GM18511 (cell line): ENCODE measurements around the gene SPIN2A.
A peak's percentile ranks its signal among the peaks of the same experiment; 100 is the strongest.
"Not testable (repeated sequence)": the region's sequence is repeated elsewhere in the genome, so short reads cannot be mapped to it uniquely, and the experiment has no call there.

ENCODE experiments used
- ATAC-seq: cut with Tn5 transposase; IDR thresholded peaks from one replicate; pipeline ENCODE4 v1.9.1; 2021; ENCODE audit warnings: mild to moderate bottlenecking, moderate library complexity; ENCODE audit not compliant: unreplicated experiment

SPIN2A gene

GRCh38 chrX:57137073-57137472 lies at the start of gene SPIN2A:
SPIN2A (minus strand) TSS chrX:57137397; CDS start chrX:57136597, 800 bp downstream.
- not testable (repeated sequence) for ATAC-seq

DNA sequence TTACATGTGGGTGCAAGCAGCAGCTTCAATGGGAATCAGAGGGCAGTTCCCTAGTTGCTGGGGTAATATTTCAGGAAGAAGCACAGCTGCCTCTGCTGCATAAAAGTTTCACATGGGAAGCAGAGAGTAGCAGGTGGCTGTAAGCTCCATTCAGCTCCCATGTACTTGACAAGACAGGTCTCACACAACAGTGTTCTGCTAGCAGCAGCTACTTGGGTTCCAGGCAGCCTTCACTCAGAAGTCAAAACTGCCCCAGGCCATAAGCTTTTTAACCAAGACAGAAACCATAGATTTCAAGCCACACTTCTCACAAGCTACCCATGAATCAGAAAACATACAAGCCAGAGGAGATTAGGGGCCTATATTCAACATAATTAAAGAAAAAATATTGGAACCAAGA lies 41.4 kb upstream of the SPIN2A start:
- no peak for ATAC-seq

DNA sequence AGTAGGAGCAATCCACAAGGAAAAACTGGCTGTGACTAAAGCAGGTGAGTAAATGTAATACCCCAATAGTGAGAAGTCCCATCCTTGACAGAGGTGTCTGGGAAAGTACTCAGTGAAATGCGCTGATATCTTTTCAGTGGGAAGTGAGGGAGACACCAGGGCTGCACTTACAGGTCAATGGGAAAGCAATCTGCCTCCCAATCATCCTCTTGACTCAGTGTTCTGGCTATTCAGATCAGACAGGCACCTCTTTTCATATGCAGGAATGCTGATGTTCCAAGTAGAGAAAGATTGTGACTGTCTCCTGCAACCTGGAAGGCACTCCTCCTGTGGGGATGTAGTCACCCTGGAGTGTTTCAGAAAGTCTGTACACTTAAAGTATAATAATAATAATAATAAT lies 39.9 kb upstream of the SPIN2A start:
- ATAC-seq, result no peak

GRCh38 chrX:57172544-57172943 lies 35.3 kb upstream of the SPIN2A start:
- peak; percentile 70 for ATAC-seq

DNA sequence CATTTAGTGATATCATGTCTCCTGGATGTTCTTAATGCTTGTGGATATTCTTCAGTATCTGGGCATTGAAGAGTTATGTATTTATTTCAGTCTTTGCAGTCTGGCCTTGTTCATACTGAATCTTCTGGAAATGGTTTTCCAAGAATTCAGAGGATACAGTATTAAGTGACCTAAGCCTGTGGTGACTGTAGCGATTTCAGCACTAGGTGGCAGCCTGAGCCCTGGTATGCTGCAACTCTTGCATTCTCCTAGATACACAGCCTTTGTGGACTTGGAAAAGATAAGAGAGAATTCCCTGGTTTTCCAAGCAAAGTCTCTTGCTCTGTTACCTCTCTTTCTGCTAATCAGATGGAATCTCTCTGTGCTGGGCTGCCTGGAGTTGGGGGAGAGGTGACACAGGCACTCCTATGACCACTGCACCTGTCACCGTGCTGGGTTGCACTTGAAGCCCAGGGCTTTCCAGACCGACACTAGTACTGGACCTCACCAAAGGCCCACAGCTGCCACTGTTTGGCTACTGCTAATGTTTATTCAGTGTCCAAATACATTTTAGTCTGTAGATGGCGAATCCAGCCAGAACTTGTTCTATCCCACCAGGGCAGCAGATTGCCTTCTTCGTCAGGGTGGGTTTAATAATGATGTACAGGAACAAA lies 19.3 kb upstream of the SPIN2A start:
- ATAC-seq, result no peak

DNA sequence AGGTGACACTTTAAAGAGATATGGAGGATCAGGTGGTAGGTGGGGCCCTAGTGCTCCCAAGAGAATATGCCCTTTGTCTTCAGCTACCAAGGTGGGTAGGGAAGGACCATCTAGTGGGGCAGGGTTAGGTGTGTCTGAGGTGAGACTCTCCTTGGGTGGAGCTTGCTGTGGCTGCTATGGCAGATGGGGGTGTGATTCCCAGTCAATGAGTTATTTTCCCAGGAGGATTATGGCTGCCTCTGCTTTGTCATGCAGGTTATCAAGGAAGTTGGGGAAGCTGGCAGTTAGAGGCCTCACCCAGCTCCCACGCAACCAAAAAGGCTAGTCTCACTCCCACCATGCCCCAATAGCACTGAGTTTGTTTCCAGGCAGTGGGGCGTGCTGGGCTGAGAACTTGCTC lies 18.0 kb upstream of the SPIN2A start:
- ATAC-seq, result no peak

GRCh38 chrX:57152222-57152621 lies 15.0 kb upstream of the SPIN2A start:
- ATAC-seq, result not testable (repeated sequence)

- no peak for ATAC-seq
These were observed 1.5 kb upstream of the SPIN2A start for GRCh38 chrX:57138674-57139073.

DNA sequence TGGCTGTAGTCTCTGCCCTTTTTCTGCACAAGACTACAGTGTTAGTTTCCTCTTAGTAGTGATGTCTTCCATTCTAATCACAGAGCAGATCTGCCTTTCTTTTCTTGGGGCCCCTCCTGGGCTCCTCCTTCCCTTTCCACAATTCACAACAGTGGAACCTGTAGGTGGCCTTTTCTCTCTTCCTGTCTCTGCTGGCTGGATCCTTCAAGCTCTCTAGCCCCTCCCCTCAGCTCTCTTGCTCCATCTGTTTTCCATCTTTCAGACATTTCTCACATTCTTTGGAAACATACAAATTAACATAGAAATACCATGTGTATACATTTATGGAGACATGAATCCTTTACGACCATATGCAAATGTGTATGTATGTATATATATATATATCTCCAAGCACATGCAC lies 304 bp upstream of the SPIN2A start:
- ATAC-seq, result no peak

DNA sequence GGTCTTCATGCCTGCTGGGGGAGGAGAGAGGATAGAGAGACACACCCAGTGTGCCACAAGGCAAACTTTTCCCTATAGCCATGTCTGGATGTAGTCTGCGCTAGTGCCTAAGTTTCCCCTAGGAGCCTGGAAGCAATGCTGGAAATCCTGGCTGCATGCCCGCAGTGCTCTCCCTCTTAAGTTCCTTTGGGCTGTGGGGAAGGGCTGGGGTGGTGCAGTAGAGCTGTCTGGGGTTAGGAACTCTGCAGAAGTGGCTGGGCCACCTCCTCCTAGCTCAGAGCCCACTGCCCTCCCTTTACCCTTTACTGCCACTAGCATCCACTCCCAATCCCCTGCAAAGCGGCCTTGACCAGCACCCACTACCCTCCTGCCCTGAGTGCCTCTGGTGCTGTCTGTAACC lies 608 bp downstream of the SPIN2A start:
- not testable (repeated sequence) for ATAC-seq

GRCh38 chrX:57135287-57135686 lies 1.9 kb downstream of the SPIN2A start:
- no peak for ATAC-seq

DNA sequence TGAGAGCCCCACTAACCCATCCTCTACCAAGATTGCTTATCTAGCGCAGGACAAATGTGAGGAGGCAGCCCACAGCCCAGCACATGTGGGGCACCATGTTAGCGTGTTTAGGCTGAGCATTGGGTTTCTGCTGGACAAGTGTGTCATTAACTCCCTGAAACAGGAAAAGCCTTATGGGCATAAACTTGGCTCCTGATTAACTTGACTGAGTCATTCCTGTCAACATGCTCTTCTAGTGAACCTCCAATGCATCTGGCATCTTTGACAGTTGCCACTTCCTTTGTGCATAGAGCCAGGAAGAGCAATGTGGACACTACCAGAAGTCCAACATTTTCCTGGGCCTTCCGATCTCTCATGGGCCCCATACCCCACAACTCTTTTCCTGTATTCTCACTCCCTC lies 2.5 kb downstream of the SPIN2A start:
- no peak for ATAC-seq

DNA sequence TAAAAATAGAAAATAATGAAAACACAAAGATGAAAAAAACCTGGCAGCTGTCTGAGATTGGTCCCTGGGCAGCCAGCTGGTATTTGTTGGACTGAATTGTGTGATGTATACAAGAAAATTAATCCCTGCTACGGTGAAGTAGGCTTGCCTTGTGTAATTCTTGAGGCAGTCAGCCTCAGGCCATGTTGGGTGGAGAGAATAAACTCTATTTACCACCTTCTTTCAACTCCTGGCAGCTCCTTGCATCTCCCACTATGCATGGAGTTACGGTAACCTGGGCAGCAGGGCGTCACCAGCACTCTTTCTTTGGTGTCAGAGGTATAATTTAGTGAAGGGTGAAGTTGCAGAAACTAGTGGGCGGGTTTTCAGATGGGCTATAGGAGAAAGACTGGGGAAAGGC lies 3.5 kb downstream of the SPIN2A start:
- no peak for ATAC-seq

DNA sequence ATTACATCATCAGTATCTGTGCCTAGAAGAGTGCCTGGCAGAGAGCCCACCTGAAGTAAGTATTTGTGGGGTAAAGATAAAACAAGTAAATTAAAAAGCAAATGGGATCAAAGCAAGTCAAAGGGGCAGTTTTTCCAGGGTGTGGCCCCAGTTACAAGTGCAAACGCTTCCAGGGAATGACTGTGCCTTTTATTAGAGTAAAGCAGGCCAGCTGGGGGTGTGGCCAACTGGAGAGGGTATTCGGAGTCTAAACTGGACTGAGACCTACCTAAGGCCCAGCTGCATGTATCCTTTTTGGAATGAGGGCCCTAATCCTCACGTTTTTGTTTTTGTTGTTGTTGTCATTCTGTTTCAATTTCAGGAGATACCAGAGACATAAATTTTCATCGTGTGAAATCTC lies 3.9 kb downstream of the SPIN2A start:
- not testable (repeated sequence) for ATAC-seq

GRCh38 chrX:57132046-57132445 lies 5.2 kb downstream of the SPIN2A start:
- no peak for ATAC-seq

GRCh38 chrX:57121816-57122215 lies 15.4 kb downstream of the SPIN2A start:
- no peak for ATAC-seq

DNA sequence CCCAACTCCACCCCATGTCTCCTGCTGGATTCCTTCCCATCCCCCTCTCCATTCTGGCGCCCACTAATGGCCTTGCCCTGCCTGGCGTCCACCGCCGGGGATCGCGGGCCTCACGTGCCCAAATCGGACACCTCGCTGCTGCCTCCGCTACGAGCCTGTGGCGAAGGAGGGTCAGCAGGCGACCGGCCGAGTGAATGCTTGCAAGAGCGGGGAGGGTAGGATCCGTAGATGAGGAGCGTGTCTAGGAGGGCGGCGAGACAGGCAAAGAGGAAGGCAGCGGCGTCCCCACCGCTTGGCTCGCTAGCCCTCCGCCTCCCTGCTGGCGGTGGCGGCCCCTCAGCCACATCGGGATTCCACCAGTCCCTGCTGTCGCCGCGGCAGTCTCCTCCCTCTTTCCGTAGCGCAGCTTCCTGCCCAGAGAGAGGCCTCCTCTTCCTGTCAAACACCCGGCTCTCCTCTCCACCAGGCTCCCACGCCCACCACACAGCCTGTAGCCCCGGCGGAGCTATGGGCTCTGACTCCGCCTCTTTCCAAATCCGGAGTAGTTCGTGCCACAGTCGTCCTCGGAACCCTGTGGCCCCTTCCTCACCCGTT lies 15.9 kb downstream of the SPIN2A start, which contains the start of gene SPIN2B:
Gene SPIN2B, minus strand, starts transcription at position 387 of the 594 bp plus-strand sequence.
- peak; percentile 100 for ATAC-seq

- not testable (repeated sequence) for ATAC-seq
These were observed 16.5 kb downstream of the SPIN2A start for GRCh38 chrX:57120619-57121161.

DNA sequence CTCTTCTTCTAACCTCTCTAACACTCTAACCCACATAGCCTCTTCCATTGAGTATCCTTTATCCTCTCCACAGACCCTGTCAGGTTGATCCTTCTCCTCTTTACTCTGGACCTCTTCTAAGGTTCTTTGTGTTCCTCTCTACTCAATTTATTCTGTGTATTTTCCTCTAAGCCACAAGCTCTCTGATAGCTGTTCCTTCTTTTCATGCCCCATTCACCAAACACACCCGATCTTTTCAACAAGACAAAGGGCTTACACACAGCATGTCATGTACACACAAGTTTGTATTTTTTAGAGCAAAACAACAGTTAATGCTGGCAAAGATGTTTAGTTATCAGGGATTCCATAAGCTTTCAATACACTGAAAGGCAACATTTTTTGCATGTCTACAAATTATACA lies 17.8 kb downstream of the SPIN2A start:
- no peak for ATAC-seq

GRCh38 chrX:57117566-57117965 lies 19.6 kb downstream of the SPIN2A start:
- ATAC-seq, result not testable (repeated sequence)

GRCh38 chrX:57104921-57105398 lies 32.2 kb downstream of the SPIN2A start:
- ATAC-seq, result no peak

DNA sequence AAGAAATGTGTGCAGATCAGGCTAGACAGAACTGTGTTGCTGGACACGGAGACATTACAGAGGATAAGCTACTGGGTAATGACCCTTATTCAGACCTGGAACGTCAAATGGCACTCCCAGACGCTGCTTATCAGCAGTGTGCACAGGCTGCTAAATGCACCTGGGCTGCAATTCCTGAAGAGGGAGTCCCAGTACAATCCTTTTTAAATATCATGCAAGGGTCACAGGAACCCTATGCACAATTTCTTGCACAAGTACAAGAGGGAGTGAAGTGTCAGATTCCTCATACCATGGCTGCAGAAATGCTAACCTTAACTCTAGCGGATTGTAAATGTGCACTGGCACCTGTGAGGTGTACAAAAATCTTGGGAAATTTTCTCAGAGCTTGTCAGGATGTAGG lies 32.8 kb downstream of the SPIN2A start:
- ATAC-seq, result no peak
